SK-N-SH (cell line): ENCODE results near the gene SHROOM3.

Experiments
- EP300 ChIP-seq, 2 experiments: IDR thresholded peaks; 2 replicates each; pipeline versions ENCODE4 v1.4.0 to v1.6.1; 2012; ENCODE audit warnings: borderline replicate concordance in 1 of 2, low read depth in 1 of 2, low read length in 1 of 2
- JUND ChIP-seq: IDR thresholded peaks from 2 replicates; pipeline ENCODE4 v1.4.0; 2012
- SIN3A ChIP-seq: IDR thresholded peaks from 2 replicates; pipeline ENCODE4 v1.6.1; 2012; ENCODE audit warnings: low read depth, mild to moderate bottlenecking, low read length, moderate library complexity, borderline replicate concordance
- TCF12 ChIP-seq: IDR thresholded peaks from 2 replicates; pipeline ENCODE4 v1.4.0; 2012
- TEAD4 ChIP-seq: IDR thresholded peaks from 2 replicates; pipeline ENCODE4 v1.4.0; 2012; ENCODE audit warnings: mild to moderate bottlenecking, borderline replicate concordance; ENCODE audit not compliant: insufficient read depth
- TF ChIP-seq, protein P1 (sequence below): fragments of 200-600 bp; sonication (generic); IDR thresholded peaks from 2 replicates; pipeline ENCODE4 v1.6.1; 2017; ENCODE audit warnings: antibody characterized with exemption, mild to moderate bottlenecking, moderate library complexity
- TF ChIP-seq, protein P2 (sequence below): IDR thresholded peaks from 2 replicates; pipeline ENCODE4 v1.6.1; 2012; ENCODE audit warnings: mild to moderate bottlenecking, low read depth, low read length, moderate library complexity

DNA sequence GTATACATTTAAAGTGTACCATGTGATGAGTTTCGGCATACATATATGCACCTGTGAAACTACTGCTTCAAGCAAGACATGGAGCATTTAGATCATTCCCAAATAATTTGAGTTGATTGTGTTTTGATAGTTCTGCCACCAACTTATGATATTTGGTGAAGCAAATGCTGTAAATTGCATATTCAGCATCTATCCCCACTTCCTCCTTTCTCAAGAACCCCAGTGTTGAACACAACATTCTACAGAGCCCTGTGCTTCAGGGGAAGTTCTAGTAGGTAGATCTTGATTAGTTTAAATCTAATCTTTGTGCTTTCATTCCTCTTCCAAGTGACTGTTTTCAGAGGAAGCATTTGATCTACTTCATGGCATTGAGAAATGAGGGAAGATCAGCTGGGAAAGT, 5.4 kb upstream of the SHROOM3 start:
- no peak for TF ChIP-seq JUND
- no peak for TF ChIP-seq EP300 (IDR thresholded peaks at IDR 0.05; ENCODE audit: borderline replicate concordance in 1 of 2, low read depth in 1 of 2, low read length in 1 of 2)
- TF ChIP-seq, protein P1, sequence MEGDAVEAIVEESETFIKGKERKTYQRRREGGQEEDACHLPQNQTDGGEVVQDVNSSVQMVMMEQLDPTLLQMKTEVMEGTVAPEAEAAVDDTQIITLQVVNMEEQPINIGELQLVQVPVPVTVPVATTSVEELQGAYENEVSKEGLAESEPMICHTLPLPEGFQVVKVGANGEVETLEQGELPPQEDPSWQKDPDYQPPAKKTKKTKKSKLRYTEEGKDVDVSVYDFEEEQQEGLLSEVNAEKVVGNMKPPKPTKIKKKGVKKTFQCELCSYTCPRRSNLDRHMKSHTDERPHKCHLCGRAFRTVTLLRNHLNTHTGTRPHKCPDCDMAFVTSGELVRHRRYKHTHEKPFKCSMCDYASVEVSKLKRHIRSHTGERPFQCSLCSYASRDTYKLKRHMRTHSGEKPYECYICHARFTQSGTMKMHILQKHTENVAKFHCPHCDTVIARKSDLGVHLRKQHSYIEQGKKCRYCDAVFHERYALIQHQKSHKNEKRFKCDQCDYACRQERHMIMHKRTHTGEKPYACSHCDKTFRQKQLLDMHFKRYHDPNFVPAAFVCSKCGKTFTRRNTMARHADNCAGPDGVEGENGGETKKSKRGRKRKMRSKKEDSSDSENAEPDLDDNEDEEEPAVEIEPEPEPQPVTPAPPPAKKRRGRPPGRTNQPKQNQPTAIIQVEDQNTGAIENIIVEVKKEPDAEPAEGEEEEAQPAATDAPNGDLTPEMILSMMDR, result no peak
- no peak for TF ChIP-seq SIN3A
- TF ChIP-seq, protein P2, sequence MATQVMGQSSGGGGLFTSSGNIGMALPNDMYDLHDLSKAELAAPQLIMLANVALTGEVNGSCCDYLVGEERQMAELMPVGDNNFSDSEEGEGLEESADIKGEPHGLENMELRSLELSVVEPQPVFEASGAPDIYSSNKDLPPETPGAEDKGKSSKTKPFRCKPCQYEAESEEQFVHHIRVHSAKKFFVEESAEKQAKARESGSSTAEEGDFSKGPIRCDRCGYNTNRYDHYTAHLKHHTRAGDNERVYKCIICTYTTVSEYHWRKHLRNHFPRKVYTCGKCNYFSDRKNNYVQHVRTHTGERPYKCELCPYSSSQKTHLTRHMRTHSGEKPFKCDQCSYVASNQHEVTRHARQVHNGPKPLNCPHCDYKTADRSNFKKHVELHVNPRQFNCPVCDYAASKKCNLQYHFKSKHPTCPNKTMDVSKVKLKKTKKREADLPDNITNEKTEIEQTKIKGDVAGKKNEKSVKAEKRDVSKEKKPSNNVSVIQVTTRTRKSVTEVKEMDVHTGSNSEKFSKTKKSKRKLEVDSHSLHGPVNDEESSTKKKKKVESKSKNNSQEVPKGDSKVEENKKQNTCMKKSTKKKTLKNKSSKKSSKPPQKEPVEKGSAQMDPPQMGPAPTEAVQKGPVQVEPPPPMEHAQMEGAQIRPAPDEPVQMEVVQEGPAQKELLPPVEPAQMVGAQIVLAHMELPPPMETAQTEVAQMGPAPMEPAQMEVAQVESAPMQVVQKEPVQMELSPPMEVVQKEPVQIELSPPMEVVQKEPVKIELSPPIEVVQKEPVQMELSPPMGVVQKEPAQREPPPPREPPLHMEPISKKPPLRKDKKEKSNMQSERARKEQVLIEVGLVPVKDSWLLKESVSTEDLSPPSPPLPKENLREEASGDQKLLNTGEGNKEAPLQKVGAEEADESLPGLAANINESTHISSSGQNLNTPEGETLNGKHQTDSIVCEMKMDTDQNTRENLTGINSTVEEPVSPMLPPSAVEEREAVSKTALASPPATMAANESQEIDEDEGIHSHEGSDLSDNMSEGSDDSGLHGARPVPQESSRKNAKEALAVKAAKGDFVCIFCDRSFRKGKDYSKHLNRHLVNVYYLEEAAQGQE, result no peak
- TF ChIP-seq TCF12, result no peak
- no peak for TF ChIP-seq TEAD4
